Prostate gland (tissue), 2 donors: ENCODE data around the gene ELAVL1.

ENCODE experiments used
- CTCF ChIP-seq, 4 experiments: fragments of 200-600 bp in 2 of 4; fragments of 450-650 bp in 2 of 4; sonication (generic) in 2 of 4; IDR thresholded peaks; 1 replicate in 3 of 4; 2 replicates in 1 of 4; pipeline ENCODE4 v1.5.1; 2016 to 2019; ENCODE audit warnings: antibody characterized with exemption in 4 of 4, mild to moderate bottlenecking in 2 of 4, moderate library complexity in 2 of 4
- POLR2A ChIP-seq: fragments of 450-650 bp; IDR thresholded peaks from one replicate; pipeline ENCODE4 v1.6.1; 2016; ENCODE audit warnings: antibody characterized with exemption, mild to moderate bottlenecking
- POLR2AphosphoS5 ChIP-seq: sonication (generic); formaldehyde crosslinking; IDR thresholded peaks from one replicate; pipeline ENCODE4 v1.6.1; 2017; ENCODE audit warnings: antibody characterized with exemption

DNA sequence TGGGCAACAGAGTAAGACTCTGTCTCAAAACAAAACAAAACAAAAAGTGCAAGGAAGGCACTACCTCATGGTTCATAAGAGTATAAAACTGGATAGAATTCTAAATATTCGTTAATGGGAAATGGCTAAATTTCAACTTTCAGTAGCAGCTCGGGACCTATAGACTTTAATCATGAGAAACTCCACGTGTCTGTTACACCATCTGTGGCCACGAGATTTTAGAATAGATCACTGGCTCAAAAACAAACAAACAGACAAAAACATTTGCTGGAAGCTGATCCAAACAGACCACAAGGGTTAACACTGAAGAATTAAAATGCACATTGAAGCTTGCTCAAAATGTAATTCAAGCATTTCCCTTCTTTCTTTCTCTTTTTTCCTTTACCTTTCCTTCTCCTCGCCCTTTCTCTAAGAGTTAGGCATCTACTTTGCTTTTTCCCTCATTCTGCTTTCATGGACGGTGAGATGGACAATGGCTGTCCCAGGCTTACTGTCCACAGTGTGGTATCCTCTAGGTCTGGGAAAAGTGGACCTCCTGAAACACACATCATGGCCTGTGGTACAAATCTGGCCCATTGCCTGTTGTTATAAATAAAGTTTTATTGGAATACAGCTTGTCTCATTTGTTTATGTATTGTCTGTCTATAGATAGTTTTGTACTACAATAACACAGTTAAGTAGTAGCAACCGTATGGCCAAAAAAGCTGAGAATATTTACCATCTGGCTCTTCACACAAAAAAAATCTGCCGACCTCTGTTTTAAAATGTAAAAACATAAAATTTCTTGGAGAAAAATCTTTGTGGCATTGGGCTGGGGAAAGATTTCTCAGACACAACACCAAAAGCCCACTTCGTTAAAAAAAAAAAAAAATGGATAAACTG lies 10.3 kb downstream of the ELAVL1 start:
- TF ChIP-seq CTCF (IDR thresholded peaks at IDR 0.05) (no peak), POLR2A (no peak), POLR2AphosphoS5 (no peak)
